CD4-positive, alpha-beta T cell treated with Interleukin-17A for 4 hours (primary cell): ENCODE measurements around the gene SLC23A3.

Source experiments
- DNase-seq: peaks from one replicate; pipeline ENCODE4 v3.0.0-alpha.2; 2020; ENCODE audit warnings: mixed read lengths

SLC23A3 gene

GRCh38 chr2:219175928-219176817 is 6.3 kb upstream of the SLC23A3 start:
- DNase-seq = peak; percentile 43

DNA sequence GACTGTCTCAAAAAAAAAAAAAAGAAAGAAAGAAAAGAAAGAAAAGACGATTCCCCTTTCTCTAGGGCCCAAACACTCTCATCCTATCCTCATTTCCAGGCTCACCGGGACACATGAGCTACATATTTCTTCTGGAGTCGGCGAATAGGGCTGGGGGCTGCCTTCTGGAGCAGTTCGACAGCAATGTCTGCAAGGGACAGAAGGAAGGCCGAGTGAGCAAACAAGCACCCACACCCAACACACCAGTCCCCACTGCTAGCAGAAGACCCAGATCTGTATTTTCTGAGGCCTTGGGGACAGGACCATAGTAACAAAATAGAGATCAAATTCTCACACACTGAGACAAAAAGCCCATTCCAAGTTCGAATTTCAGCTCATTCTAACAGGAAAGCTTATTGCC is 5.7 kb upstream of the SLC23A3 start:
- no peak for DNase-seq

- DNase-seq = no peak
These were observed 5.0 kb upstream of the SLC23A3 start for GRCh38 chr2:219174801-219175200.

DNA sequence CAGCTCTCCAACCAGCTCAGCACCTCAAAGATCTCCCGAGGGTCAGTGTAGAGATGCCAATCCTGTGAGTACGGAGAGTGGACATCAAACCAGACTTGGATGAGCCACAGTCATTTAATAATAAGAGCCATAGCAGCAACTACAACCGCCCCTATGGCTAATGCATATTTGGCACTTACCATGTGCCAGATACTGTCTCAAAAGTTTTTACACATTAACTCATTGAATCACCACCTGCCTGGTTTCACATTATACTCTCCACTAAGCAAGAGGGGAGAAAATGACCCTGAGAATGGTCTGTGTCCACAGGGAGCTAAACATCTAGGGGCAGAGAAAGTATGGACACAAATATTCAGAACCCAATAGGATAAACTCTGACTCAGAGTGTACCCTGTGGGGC is 4.3 kb upstream of the SLC23A3 start:
- DNase-seq = no peak

DNA sequence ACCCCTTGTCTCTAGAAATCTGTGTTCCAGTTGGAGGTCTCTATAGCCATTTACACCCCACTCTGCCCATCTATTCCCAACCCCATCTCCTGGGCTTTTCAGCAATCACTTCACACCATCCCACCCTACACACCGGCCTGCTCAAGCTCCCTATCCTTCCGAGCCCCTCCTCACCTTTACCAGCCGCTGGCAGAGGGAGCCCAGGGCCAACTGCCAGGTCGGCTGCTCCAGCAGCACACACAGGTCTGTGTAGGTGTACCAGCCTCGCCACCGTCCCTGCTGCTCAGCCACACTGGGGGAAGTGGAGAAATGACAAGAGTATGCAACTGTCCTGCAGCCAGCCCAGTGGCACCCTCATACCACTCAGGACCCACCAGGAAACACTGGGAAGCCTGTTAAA is 3.3 kb upstream of the SLC23A3 start:
- no peak for DNase-seq

DNA sequence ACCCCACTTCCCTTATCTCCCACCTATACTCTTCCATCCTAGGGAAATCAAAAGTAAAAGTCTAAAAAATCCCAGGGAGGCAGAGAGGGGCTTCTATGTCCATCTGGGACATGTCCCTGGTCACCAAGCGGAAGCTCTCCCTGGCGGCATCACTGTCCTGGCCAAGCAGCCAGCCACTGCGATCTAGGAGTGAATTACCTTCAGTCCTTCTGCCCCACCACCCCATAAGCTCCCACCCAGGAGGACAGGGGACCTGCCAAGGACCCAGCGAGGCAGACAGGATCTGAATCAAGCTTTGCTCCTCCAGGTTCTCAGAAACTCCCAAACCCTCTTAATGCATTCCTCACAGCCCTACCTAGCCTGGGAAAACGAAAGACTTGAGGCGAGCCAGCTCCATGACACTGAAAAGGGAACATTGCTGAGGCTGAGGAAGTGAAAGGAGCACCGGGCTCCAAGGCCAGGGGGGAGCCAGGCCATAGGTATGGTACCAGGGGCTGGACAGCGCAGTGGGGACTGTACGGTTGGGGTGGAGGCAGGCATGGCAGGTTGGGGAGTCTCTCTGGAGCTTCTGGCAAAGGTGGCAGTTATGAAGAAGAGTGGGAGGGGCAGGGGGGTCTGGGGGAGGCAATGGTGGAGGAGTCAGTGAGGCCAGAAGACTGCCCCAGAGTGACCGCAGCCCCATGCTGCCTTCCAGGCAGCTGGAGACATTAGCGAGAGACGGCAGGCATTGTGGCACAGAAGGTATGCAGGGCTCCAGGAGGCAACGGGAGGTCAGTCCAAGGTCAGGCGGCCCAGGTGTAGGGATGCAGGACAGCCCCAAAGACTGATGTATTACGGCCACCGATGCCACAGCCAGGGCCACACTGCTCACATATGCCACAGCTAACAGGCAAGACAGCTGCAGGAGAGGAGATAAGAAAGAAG is 2.7 kb upstream of the SLC23A3 start:
- no peak for DNase-seq

DNA sequence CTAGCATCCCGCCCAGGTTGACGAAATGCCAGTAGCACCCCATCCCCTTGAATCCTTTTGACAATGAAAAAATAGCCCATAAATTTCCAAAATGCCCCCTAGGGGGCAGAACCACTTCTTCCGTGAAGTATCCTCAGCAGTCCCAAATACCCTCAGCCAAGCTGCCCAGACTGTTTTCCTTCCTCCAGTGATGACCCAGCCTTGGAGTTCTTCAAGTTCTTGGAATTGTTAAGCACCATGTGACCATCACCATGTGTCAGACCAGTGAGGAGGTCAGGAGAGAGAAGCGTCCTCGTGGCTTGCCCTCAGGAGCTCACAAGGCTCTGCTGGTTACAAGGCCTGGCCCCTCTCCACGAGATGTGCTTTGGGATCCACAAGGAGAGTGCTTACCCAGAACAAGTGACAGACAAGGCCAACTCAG is 1.4 kb upstream of the SLC23A3 start:
- DNase-seq = peak; percentile 59

DNA sequence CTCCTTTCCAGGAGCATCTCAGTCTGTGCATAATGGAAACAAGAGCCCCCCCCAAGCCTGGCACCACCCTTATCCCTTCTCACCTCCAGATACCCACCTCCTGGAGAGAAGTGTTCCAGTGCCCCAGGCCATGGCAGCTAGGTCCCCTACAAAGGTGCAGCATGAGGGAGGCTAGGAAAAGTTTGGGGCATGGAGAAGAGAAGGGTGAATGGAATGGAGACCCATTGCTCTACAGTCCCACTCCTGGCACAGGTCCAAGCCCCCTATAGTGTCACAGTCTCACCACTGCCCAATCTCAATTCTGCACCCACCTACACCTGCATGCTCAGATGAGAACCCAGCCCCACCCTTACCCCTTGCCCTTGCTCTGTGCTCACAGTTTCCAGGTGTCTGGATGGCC is 897 bp downstream of the SLC23A3 start:
- DNase-seq = no peak

GRCh38 chr2:219168526-219168925 is 1.3 kb downstream of the SLC23A3 start:
- no peak for DNase-seq

GRCh38 chr2:219167997-219168396 is 1.8 kb downstream of the SLC23A3 start:
- DNase-seq = no peak

DNA sequence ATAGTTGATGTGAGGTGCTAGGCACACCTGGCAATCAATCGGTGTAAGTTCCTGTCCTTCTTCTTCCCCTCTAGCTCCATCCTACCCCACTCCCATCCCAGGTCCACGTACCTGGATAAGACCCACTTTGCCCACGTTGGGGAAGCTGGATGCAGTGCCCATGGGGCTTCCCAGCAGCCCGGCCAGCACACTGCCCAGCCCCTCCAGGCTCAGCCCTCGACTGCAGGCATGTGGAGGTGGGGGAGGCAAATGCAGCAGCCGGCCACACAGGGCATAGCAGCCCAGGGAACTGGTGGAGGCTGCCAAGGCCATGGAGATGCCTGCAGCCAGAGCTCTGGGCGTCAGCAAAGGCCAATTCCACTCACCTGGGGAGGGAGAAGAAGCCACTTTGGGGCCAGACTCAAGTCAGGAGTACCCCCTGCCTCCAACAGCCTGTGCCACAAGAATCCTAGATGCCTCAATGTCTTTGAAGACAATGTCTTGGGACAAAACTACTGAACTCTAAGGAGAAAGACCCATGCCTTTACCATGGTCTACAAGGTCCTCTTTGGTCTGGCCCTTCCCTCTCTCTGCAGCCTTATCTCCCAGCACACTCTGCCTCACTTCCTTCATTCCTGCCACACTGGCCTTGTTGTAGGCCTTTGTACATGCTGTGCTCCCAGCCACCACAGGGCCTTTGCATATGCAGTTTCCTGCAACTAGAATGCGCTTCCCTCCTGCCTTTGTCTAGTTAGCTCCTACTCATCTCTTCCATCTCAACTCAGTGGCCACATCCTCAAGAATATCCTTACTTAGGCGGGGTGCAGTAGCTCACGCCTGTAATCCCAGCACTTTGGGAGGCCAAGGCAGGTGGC is 4.5 kb downstream of the SLC23A3 start:
- DNase-seq = no peak

DNA sequence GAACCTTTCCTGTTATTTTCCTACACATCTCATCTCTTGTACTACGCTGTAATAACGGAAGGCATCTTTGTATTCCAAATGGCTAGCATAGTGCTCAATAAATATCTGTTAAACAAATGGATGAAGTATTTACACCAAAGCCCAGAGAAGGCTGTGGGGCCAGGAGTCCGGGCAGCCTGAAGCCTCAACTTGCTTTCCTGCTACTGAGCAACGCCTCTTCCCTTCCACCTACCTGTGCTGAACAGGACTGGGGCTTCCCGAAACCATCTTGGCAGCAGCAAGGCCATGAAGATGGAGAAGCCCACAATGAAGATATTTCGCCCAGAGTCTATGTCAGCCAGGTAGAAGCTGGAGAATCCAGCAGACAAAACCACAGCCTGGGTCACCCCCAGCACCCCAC is 6.7 kb downstream of the SLC23A3 start:
- DNase-seq = no peak

DNA sequence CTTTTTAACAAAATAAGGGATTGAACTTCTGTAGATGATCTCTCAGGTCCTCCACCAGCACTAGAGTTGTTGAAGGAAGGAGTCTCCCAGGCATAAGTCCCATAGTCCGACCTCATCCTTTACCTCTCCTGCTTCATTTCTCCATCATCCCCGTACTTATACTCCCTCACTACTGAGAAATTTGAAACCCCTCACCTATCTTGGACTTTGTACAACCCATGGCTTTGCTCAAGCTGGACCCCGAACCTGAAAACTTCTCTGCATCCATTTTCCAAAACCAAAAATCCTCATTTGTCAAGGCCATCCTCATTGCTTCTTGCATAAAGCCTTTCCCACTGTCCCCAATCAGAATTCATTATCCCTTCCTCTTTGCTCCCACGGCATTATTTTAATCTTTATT is 8.7 kb downstream of the SLC23A3 start:
- DNase-seq = no peak

DNA sequence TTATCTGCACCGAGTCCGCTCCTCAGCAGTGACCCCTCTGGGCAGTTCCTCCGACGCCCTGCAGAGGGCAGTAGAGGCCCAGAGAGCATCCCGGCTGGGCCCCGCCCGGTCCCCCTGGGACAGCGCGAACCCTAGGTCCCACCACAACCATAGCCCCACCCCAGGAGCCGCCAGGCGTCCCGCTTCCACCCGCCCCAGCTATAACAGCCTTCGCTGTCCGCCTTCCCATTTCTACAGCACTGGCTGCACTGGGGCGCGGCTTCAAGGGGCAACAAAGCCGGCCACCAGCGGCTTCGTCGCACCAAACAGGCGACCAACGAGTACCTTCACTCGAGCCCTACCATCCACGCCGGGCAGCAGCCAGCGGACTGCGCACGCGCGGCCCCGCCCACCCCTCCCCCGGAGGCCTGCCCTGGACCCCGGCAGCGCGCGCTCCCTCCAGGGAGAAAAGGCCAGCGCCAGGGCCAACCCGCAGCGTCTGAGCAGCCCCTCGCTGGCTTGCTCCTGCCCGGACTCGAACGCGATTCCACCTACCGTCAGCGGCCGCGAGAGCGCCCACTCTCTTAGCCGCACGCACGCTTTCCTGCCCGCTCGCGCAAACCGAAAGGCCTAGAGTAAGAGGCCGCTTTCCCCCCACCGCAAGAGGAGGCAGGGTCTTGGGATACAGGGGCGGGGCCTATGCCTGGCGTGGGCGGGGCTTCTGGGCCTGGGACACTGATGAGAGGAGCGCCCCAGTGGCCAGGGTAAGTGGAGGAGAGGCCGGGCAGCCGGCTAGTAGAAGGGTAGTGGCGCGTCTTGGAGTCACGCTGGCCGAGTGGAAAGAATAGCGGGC is 9.4 kb downstream of the SLC23A3 start, which contains the start of gene NHEJ1:
TSS of gene NHEJ1 (minus strand) at position 630 of the 832 bp plus-strand sequence. CDS start 2,453 bp downstream, outside the sequence.
- peak; percentile 97 for DNase-seq

DNA sequence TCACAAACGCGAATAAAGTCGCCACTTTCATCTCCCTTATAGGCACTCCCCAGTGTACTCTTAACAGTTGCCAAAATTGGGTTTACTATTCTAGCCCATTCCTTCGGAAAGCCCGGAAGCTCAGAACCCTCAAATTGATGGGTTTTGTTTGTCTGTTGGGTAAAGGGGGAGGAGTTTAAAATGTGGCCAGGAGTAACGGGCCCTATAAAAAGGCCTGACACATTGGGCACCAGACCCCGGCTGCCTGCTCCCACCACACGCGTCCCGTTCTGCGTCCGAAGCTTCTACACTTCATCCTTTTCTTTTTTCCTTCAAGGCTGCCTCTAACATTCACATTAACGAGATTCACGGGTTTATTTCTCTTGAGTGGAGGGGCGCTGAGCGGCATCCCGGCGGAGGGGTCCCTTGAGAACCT is 10.1 kb downstream of the SLC23A3 start:
- DNase-seq = no peak

DNA sequence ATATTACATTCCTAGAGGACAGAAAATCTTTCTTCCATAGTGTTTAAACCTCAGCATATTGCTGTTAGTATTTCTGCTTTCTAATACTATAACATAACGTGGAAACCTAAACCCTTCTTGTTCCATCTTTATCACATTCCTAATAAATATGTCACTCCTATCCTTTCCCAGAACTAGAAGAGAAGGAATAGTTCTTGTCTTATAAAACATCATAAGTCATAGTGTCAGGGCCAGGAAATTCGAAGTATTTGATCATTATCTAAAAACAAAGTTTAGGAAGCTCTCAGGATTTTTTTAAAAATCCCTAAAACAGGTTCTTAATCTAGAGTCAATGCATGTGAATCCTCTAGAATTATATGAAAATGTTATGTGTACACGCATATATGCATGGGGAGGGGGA is 11.2 kb downstream of the SLC23A3 start:
- no peak for DNase-seq

- DNase-seq = no peak
These were observed 11.8 kb downstream of the SLC23A3 start for GRCh38 chr2:219158025-219158424.

GRCh38 chr2:219157396-219157795 is 12.4 kb downstream of the SLC23A3 start:
- DNase-seq = no peak

DNA sequence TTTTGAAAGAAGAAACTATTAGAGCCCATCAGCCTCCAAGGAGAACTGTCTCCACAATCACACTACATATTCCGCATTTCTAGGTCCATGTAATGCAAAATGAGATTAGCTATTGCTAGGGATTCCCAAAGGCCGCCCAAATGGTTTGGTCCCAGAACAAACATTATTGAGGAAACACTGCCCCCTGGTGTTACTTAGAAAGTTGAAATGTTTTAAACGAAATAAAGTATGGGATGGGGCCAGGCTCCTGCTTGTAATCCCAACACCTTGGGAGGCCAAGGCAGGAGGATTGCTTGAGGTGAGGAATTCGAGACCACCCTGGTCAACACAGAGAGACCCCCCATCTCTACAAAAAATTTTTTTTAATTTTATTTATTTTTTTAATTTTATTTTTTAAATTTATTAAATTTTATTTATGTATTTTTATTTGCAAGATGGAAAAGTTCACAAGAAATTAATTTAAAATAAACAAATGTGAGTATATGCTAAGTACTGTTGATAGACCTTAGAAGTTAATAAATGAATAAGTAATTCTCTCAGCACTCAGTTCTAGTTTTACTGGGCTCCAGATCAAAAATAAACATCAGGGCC is 14.7 kb downstream of the SLC23A3 start:
- peak; percentile 47 for DNase-seq

DNA sequence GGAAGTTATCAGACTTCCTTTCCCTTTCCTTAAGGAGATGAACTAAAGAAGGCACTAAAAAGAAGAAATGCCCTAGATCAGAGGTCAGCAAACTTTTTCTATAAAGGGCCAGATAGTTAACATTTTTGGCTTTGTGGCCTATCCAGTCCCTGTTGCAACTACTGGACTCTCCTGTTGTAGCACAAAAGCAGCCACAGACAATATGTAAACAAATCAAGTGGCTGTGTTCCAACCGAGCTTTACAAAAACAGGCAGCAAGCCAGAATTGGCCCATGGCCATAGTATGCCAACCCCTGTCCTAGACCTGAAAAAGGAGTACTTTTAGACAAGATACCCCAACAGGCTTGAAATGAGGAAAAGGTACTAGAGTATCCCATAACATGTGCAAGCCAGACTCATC is 20.2 kb downstream of the SLC23A3 start:
- DNase-seq = no peak

- DNase-seq = no peak
These were observed 27.5 kb downstream of the SLC23A3 start for GRCh38 chr2:219142329-219142728.
